Kidney (tissue), 14 donors: ENCODE data around the gene HOXA13. TPM values are rescaled to one million over a fixed set of nuclear protein-coding genes. Genes with fewer than 3 reads are reported as not detected.

Experiments used
- DNase-seq, 5 donors: peaks; one replicate each; pipeline ENCODE4 v3.0.0-alpha.2; 2013 to 2020
- FAIRE-seq: peaks from 2 replicates; lab custom pipeline; 2012; peaks lifted over from hg19 to GRCh38; lab: Jason Lieb, UNC
- H3K27ac ChIP-seq, 2 donors: one replicate each; pipeline ENCODE4 v1.7.0; 2013; ENCODE audit warnings: low read depth in 2 of 2, low read length in 2 of 2, inconsistent platforms in 1 of 2
- H3K27me3 ChIP-seq: one replicate; pipeline ENCODE4 v1.7.1; 2013; ENCODE audit warnings: low read length, inconsistent platforms; ENCODE audit not compliant: control insufficient read depth, insufficient read depth
- H3K36me3 ChIP-seq, 3 donors: one replicate each; pipeline versions ENCODE4 v1.7.0 to v1.7.1; 2013; ENCODE audit warnings: low read length in 3 of 3, control low read depth in 1 of 3, inconsistent platforms in 1 of 3; ENCODE audit not compliant: insufficient read depth in 3 of 3, control insufficient read depth in 2 of 3
- H3K4me1 ChIP-seq, 3 donors: one replicate each; pipeline versions ENCODE4 v1.7.0 to v1.7.1; 2013; ENCODE audit warnings: low read length in 3 of 3, inconsistent platforms in 1 of 3, low read depth in 1 of 3; ENCODE audit not compliant: control insufficient read depth in 2 of 3, insufficient read depth in 2 of 3
- H3K4me3 ChIP-seq, 3 donors: one replicate each; pipeline versions ENCODE4 v1.7.0 to v1.8.1; 2013; ENCODE audit warnings: low read length in 3 of 3, control low read depth in 1 of 3, inconsistent platforms in 1 of 3
- H3K9ac ChIP-seq, 3 donors: one replicate each; pipeline versions ENCODE4 v1.7.0 to v1.7.1; 2013; ENCODE audit warnings: low read length in 3 of 3, control low read depth in 1 of 3, inconsistent platforms in 1 of 3
- H3K9me3 ChIP-seq, 3 donors: one replicate each; pipeline versions ENCODE4 v1.7.0 to v1.7.1; 2013; ENCODE audit warnings: low read length in 3 of 3, control low read depth in 1 of 3, inconsistent platforms in 1 of 3; ENCODE audit not compliant: control insufficient read depth in 2 of 3, insufficient read depth in 1 of 3
- intact Hi-C: fragments of 100-400 bp; cut with DNase I; formaldehyde crosslinking; loops from one replicate; pipeline ENCODE4 v1.11.1; 2022
- polyA plus RNA-seq: library from polyadenylated mRNA; stranded (reverse); fragments of 350-450 nt; fragmentation: Illumina TruSeq; extraction: RNeasy Lipid Tissue Mini Kit (QIAGEN cat#74804); gene quantifications from one replicate; pipeline ENCODE4 v1.2.3, GENCODE V29; 2014; ENCODE audit warnings: low read depth, low replicate concordance; ENCODE audit not compliant: insufficient read depth
- total RNA-seq: library from RNA; stranded (reverse); fragmentation: NEBNext Ultra II Directional; extraction: Animal tissue kit (Norgen Biotek cat#: 25700); gene quantifications from one replicate; pipeline ENCODE4 v1.2.1, GENCODE V29; 2021
- TF ChIP-seq, protein P1 (sequence below): IDR thresholded peaks from 3 replicates; pipeline ENCODE4 v1.5.1; 2012; ENCODE audit warnings: mild to moderate bottlenecking, moderate library complexity, borderline replicate concordance; ENCODE audit not compliant: insufficient read depth; ENCODE audit errors: extremely low read depth
- donor health status: control.
- donor health status: control.
- donor health status: control.
- donor health status: control.
- donor health status: control.
- donor health status: DM: yes; HTN: yes; CAD: no.
- donor health status: Normal renal cell carcinoma (clear cell type).

Gene HOXA13
- total and polyA plus RNA-seq, 2 donors from 2014 or later: 0.17 to 0.44 TPM

DNA sequence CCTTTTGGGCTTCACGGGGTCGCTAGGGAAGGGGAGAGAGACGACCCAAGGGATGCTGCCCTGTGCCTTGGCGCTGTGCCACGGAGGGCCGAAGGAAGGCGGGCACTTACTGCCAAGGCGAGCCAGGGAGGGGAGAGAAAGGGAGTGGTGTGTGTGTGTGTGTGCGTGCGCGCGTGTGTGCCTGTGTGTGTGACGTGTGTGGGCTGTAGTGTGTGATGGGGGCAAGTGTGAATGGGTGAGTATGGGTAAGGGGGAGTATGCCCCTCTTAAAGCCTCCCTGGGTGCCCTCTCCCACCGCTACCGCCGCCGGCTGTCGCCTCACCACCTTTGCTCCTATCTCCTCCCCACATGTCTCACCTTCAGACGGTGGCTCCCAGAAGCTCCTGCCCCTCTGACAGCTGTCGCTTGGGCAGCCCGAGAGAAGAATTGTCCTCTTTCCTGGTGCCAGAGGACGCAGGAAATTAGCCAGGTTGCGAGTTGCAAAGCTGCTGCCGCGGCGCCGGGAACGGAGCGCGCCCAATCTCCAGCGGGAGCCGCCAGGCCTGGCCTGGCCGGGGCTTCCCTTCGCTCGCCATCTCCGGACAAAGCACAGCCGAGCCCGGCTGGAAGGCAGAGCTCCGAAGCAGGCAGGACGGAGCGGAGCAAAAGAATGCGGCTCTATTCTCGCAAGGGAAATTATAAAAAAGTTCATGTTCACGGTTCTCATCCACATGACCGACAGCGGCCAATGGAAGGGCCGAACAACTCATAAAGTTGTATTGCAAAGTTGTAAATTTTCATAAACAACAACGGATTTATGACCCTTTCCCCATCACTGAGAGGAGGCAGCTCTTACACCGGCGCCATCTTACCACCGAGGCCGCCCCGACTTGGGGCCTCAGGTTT lies 47.7 kb downstream of the HOXA13 start, which contains the start of gene HOXA3:
TSS of gene HOXA3 (minus strand) at position 653 of the 885 bp plus-strand sequence. CDS start 41,943 bp downstream, outside the sequence.
- Histone ChIP-seq H3K4me3 (peak within 1 kb of the TSS; percentile 56 to 87 (median 83)), H3K27ac (peak within 1 kb of the TSS; percentile 97 to 98), H3K9me3 (no peaks in the 10 kb centered on the region), H3K36me3 (no peaks in the 10 kb centered on the region), H3K27me3 (no peaks in the 10 kb centered on the region), H3K4me1 (peaks cover 0 to 20% (median 15%) of the 10 kb centered on the region in 3 donors), H3K9ac (peak within 1 kb of the TSS; percentile 68 to 85 (median 85))
- DNase-seq (peak; percentile 91 to 98 (median 92)), FAIRE-seq (no peak)
- TF ChIP-seq, protein P1, sequence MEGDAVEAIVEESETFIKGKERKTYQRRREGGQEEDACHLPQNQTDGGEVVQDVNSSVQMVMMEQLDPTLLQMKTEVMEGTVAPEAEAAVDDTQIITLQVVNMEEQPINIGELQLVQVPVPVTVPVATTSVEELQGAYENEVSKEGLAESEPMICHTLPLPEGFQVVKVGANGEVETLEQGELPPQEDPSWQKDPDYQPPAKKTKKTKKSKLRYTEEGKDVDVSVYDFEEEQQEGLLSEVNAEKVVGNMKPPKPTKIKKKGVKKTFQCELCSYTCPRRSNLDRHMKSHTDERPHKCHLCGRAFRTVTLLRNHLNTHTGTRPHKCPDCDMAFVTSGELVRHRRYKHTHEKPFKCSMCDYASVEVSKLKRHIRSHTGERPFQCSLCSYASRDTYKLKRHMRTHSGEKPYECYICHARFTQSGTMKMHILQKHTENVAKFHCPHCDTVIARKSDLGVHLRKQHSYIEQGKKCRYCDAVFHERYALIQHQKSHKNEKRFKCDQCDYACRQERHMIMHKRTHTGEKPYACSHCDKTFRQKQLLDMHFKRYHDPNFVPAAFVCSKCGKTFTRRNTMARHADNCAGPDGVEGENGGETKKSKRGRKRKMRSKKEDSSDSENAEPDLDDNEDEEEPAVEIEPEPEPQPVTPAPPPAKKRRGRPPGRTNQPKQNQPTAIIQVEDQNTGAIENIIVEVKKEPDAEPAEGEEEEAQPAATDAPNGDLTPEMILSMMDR: no peak
- intact Hi-C loops: loop anchor here (10.0 kb wide), 1 partner anchor 777 kb away; no protein-coding TSS in a partner anchor

DNA sequence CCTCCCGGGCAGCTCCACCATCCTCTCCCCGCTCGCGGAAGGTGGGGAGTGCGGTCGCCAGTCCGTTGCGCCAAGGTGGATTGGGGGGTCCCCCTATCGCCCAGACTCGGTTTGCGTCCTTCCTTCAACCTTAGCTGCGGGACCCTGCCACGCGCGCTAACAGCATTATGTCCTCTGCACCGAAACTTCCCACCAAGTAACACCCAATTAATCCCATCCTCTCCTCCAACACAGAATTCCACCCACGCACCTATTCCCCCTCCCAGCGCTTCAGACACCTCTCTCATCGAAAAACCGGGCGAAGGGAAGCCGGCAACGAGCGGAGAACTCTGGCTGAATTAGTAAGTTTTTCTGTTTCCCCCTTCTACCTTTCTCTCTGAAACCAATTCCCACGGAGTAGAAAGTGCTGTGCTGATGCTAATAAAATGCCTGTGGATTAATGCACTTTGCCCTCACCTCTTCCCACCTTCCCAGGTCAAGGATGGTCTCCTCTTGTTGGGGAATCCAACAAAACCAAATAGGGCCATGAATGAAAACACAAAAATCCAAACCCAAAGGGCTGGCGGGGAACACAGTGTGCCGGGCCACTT lies 48.5 kb downstream of the HOXA13 start:
- no peaks in the 10 kb centered on the region for H3K9me3 ChIP-seq
- peak overlapping the region; percentile 97 to 98 for H3K27ac ChIP-seq
- peak overlapping the region; percentile 56 to 87 (median 83) for H3K4me3 ChIP-seq
- TF ChIP-seq, protein P1: no peak
- peak overlapping the region; percentile 66 to 85 (median 85) for H3K9ac ChIP-seq
- no peaks in the 10 kb centered on the region for H3K27me3 ChIP-seq
- H3K4me1 ChIP-seq: peaks cover 0 to 23% (median 20%) of the 10 kb centered on the region in 3 donors
- intact Hi-C loops: loop anchor here (10.0 kb wide), 1 partner anchor 777 kb away; no protein-coding TSS in a partner anchor
- no peak for FAIRE-seq
- peak in 2 of 5 donors; percentile 74 to 82 for DNase-seq
- no peaks in the 10 kb centered on the region for H3K36me3 ChIP-seq

DNA sequence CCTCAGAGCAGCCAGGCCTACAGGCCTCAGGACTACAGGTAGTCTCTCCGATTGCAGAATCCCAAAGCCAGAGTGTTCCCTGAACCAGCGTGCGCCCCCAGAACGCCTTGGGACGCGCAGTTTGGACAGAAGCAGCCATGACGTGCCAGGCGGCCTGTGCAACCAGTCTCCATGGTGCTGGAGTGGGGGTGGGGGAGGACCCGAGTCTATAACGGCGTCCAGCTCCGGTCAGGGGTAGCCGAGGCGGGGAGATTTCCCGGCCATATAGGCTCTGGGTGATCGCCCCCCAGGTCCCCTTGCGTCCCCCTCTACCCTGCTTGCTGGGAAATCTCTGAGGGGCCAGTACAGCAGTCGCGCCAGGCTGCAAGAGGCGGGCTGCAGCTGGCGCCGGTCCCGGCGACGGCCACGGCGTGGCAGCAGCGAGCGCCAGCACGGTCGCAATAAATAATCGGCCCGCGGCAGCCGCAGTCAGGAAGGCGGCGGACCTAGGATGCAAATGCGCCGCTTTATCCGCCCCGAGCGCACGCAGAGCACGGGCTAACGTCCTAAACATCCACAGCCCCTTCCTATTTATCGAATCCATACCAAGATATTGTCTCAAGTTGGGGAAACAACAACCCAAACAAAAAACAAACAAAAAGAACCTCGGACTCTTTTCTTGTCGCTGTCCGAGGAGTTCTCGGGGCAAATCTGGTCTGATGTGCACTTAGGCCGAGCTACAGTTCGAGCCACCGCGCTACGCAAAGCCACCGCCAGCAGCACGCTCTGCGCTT lies 49.1 kb downstream of the HOXA13 start:
- H3K4me1 ChIP-seq: peaks cover 0 to 24% (median 20%) of the 10 kb centered on the region in 3 donors
- no peaks in the 10 kb centered on the region for H3K27me3 ChIP-seq
- H3K9me3 ChIP-seq: no peaks in the 10 kb centered on the region
- TF ChIP-seq, protein P1: peak; percentile 87
- H3K9ac ChIP-seq: peak overlapping the region; percentile 83 to 85 (median 85)
- peak overlapping the region; percentile 97 to 98 for H3K27ac ChIP-seq
- FAIRE-seq: no peak
- H3K4me3 ChIP-seq: peak overlapping the region; percentile 56 to 87 (median 83)
- intact Hi-C loops: loop anchor here (10.0 kb wide), 1 partner anchor 776 kb away; no protein-coding TSS in a partner anchor
- no peaks in the 10 kb centered on the region for H3K36me3 ChIP-seq
- DNase-seq: peak; percentile 87 to 94 (median 92)
